ENCODE measurements around the gene CKAP4.

The CKAP4 gene

DNA sequence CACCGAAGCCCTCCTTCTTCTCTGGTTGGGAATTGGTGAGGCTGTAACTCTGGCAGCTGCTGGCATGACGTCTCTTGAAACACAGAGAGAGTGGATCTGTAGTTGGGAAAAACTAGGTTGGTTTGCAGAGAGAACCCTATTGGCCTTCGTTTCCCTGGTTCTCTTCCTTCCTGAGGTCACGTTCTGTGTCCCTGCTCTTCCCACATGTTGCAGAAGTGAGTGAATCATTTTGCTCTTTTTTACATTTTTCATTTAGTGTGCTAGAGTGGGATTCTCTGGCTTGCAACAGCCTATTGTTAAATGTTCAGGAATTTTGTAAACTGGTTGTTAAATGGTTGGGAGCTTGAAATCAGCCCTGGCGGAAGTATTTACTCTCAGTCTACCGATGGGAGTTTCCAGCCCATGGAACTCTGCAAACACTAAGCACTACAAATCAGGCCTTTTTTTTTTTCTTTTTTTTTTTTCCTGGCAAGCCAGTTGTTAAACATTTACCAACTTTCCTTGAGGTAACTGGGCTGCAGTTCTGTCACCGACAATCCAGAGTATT, 26.8 kb upstream of the CKAP4 start:
- DNase-seq (ENCODE audit: low read depth, low spot score), result no peak

DNA sequence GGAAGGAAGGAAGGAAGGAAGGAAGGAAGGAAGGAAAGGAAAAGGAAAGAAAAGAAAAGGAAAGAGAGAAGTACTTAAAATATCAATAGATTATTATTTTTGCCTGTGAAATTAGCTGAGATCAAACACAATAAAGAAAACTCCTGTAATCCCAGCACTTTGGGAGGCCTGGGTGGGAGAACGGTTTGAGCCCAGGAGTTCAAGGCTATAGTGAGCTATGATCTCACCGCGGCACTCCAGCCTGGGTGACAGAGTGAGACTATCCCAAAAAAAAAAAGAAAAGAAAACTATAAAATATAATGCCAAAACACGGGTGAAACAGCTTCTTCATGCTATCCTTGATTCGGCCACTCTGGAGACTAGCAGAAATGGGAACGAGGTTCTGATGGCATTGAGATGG, 26.2 kb upstream of the CKAP4 start:
- no peak for DNase-seq (ENCODE audit: low read depth, low spot score)

DNA sequence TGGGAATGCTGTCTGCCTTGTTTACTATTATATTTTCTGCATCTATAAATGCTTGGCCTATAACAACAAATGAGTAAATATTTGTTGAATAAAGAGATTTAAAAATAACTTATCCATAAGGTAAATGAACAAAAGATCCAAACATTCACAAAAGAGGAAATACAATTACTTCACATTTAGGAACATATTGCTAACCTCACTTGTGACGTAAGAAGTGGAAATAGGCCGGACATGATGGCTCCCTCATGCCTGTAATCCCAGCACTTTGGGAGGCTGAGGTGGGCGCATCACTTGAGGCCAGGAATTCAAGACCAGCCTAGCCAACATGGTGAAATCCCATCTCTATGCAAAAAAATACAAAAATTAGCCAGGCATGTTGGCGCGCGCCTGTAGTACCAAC, 25.7 kb upstream of the CKAP4 start:
- DNase-seq (ENCODE audit: low read depth, low spot score), result no peak

DNA sequence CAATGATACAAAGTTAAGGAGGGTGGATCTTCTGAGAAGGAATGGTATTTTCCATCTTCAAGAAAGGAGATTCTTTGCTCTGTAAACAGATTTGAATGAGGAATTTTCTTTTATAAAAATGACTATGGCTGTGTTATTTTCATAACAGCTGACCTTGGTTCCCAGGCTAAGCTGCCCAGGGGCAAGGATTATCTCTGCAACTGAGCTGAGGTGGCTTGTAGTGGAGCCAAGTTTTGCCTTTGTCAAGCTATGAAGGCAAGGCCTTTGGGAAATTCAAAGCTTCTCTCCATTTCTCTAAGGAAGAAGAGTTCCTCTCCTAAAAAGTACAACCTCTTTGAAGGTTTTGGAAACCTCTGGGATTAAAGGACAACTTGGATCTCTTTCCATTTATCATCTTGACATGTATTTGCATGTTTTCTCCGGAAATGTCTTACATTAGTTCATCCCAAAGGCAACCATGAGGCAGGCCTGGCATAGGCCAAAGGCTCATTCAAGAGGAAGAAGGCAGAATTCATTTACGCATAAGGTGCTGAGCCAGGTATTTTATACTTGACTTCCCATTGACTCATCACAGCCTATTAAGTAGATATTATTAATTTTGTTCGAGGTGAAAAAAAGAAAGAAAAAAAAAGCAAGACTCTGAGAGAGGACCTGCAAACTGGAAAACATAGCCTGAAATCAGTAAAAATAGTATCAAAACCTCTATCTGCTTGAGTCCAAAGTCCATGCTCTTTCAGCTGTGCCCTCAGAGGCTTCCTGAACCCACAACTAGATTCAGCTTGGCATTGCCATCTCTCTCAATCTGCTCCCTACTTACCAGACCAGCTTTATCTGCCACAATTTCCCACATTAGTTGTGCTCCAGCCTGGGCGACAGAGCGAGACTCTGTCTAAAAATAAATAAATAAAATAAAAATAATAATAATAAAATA, 24.0 kb upstream of the CKAP4 start:
- no peak for DNase-seq (ENCODE audit: low read depth, low spot score)

DNA sequence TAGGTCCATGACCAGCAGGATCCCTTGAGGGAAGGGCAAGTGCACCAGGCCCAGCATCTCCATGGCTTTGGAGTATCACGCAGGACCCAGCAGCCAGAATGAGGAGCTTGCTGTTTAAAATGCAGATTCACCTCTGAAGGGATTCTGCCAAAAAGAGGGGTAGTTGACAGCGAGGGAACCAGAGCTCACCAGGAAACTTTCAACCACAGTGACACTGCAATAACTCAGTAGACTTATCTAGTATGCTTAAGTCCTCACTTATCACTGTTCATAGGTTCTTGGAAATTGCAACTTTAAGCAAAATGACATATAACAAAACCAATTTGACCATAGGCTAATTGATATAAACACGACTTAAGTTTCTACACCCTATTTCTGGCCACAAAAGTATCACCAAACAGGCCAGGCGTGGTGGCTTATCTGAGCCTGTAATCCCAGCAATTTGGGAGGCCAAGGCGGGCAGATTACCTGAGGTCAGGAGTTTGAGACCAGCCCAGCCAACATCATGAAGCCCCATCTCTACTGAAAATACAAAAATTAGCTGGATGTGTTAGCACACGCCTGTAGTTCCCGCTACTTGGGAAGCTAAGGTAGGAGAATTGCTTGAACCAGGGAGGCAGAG, 21.4 kb upstream of the CKAP4 start:
- DNase-seq (ENCODE audit: low read depth, low spot score), result no peak

DNA sequence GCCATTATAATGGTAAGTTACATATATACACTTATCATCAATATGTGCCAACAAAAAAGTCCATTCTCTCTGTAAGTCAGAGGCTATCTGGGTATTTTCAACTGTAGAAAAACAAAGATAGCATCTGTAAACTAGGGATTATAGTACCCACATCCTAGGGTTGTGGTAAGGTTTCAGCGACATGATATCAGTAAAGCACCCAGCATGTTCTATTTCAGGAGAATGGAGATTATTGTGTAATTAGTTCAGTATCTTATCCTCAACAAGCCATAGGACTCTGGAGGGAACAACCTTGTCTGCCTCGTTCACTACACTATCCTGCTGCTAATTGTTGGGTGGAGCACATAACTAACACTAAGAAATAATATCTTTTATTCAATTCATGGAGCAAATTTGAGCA, 19.7 kb upstream of the CKAP4 start:
- DNase-seq (ENCODE audit: low read depth, low spot score), result no peak

DNA sequence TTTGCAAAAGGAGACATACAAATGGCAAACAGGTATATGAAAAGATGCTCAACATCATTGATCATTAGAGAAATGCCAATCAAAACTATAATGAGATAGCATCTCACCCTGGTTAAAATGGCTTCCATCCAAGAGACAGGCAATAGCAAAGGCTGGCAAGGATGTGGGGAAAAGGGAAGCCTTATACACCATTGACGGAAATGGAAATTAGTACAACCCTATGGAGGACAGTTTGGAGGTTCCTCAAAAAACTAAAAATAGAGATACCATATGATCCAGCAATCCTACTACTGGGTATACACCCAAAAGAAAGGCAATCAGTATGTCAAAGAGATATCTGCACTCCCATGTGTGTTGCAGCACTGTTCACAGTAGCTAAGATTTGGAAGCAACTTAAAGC, 17.3 kb upstream of the CKAP4 start:
- DNase-seq (ENCODE audit: low read depth, low spot score), result no peak

DNA sequence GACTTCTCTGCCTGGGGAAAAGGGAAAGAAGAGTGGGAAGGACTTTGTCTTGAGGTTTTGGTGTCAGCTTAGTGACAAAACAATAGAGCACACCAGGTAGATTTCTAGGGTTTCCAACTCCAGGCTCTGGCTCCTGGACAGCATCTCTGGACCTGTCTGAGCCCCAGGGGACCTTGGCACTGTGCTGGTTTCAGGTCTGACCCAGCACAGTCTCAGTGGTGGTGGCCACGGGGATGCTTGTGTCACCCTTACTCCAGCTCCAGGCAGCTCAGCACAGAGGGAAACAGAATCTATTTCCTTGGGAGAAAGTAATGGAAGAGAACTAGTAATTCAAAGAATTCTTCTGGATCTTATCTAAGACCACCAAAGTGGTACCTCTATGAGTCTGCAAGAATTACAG, 11.1 kb upstream of the CKAP4 start:
- no peak for DNase-seq (ENCODE audit: low read depth, low spot score)

DNA sequence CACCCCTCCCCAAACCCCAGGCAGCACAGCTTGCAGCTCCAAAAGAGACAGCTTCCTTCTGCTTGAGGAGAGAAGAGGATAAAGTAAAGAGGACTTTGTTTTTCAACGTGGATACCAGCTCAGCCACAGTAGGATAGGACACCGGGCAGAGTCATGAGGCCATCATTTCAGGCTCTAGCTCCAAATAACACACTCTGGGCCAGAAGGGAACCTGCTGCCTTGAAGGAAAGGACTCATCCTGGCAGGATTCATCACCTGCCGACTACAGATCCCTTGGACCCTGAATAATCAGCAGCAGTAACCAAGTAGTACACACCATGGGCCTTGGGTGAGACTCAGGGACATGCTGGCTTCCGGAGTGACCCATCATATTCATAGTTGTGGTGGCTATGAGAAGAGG, 10.4 kb upstream of the CKAP4 start:
- no peak for DNase-seq (ENCODE audit: low read depth, low spot score)

DNA sequence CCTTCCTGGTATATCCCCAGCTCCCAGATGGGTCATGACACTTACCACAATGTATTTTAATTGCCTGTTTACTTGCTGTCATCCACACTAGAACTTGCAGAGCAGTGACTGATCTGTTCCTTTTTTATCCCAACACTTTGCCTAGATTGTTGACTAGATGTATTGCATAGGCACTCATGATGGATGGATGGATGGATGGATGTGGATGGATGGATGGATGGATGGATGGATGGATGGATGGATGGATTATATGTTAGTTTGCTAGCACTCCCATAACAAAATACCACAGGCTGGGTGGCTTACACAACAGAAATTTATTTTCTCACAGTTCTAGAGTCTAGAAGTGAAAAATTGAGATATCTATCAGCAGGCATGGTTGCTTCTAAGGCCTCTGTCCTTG, 8.7 kb upstream of the CKAP4 start:
- DNase-seq (ENCODE audit: low read depth, low spot score), result no peak

DNA sequence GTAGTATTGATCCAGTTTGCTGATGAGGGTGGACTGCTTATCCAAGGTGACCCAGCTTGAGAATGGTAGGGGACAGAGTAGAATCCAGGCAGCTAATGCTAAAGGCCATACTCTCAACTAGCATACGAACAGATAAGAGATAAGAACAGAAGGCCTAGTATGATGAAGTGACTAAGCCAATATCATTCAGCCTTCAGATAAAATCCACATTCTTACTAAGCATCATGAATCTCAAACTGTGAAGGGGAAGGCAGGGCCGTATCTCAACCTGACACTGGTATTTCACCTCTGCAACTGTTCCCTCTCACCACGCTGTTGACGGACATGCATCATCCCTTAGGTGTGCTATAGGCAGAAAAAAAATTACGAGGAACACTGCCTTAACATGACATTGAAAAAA, 8.1 kb upstream of the CKAP4 start:
- no peak for DNase-seq (ENCODE audit: low read depth, low spot score)

DNA sequence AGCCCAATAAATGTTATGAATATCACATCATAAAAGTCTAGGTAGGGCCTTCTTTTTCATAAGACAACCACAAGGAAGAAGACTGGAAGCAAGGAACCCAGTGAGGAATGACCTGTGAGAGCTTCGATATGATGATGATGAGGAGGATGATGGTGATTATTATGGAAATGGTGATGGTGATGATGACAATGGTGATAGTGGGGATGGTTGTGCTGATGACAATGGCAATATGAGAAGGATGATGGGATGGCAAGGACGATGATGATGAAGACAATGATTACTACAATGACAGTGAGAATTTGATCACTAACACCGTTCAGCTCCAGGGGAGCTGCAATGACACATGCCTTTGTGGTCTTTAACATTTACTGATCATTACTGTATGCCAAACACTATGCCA, 7.7 kb upstream of the CKAP4 start:
- DNase-seq (ENCODE audit: low read depth, low spot score), result no peak

DNA sequence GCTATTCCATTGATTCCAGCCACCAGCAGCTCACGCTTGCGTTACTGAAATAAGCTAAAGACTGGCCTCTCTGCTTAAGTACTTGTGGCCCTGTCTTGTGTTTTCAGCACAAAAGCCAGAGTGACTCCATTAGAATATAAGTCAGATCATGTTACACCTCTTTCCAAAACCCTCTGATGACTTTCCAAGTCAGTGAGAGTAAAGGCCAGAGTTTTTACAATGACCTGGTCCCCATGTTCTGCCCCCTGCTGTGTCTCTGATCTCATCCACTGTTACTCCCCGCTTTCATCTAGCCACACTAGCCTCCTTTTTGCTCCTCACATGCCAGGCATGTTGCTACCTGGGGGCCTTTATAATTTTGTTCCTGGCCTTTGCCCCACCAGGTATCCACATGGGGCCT, 6.9 kb upstream of the CKAP4 start:
- DNase-seq (ENCODE audit: low read depth, low spot score), result no peak

DNA sequence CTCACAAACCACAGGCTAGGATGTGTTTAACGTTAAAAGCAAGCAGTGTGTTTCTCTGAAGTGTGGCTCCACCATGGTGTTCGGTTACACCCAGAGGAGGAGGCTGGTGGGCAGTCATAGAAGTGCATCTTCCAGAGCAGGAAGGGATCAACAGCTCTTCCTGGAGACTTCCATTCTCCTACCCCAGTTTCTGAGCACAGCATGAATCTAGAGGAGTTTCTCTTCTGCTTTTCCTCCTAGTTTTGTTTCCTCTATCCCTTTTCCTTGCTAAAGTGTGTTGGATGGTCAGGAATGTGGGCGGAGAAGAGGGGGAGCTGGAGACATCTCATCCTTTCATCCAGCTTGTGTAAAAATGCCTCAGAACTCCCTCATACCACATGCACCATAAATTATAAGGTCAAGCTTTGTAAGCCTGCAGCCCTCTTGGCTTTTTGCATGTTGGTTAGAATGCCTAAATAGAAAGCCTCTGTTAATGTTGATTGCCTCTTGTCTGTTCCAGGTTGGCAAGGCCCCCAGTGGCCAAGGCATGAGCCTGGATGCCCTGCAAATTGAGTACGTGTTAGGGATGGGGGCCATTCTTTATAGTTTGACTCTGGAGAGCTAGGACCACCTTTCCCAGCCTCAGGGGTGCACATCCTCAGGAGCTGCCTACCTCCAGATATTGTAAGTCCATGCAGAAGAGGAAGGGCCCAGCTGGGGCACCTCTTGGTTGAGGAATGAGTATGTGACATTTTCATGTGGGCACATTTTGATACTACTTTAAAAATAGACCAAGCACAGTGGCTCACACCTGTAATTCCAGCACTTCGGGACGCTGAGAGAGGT, 4.0 kb upstream of the CKAP4 start:
- no peak for DNase-seq (ENCODE audit: low read depth, low spot score)

DNA sequence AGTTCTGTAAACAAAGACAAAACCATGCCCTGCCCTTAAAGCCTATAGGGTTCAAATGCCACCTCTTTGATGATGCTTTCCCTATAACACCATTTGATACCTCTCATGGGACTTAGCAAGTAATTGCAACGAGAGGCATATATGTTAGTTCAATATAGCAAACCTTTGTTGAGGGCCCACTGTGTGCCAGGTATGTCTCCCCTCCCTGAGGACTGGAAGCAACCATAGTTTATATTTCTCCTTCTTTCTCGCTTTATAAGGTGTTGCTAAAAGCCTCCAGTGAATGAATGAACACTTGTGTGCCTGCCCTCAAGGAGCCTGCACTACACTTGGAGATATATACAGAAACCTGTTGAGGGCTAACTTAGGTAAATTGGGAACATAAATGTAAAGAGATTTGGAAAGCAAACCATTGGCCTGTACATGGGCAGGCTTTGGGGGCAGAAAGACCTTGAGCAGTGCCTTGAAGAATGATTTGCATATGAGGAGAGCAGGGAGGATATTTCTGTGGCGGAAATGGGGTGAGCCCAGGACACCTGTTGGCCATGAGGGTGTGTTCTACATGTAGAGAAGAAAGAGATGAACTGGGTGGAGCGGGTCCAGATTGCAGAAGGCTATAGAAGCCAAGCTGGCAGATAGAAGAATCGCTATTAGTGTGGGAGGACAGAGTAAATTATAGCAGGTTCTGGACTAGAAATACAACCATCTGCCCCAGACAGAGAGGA, 1.8 kb upstream of the CKAP4 start:
- no peak for DNase-seq (ENCODE audit: low read depth, low spot score)

DNA sequence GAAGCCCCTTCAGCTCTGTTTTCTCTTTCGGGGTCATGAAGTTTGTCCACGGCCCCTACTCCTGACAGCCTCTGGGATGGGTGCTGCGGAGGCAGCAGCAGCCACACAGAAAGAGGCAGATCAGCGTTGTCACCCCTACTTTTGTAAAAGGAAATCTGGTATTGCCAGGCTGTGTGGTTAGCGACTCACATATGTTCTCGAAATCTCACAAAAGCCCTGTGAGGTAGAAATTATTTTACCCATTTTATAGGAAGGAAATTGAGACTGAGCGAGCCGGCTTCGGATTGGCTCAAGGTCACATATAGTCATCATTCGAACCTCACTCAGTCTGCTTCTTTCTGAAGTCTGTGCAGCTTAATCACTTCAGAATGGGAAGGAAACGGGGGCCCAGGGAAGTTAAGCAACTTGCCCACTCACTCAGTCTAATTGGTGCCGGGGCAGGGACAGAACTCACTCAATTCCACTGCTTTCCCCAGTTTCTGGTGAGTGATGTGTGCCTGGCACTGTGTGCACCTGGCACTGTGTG, 1.1 kb upstream of the CKAP4 start:
- no peak for DNase-seq (ENCODE audit: low read depth, low spot score)

DNA sequence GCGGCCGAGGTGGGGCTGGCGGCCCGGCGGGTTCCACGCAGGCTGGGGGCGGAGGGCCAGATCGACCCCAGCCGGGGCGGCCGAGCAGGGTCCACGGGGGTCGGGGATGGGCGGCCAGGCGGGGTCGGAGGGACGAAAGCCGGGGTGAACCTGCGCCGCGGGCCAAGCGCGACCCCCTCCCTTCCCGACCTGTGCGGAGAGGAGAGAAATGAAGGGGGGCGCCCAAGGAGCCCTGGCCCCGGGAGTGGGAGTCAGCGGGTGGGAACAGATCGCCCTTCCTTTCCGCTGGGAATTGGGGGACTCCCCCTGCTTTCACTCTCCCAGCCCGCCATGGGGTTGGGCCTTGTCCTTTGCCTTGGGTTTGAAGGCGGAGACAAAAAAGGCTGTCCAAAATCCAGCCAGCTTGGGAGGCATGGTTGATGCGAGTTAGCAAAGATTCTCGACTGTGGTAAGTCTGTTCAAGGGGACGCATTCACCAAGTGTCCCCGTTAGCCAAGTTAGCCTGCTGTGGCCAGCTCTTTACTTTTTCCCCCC, 559 bp upstream of the CKAP4 start:
- DNase-seq (ENCODE audit: low read depth, low spot score), result no peak

DNA sequence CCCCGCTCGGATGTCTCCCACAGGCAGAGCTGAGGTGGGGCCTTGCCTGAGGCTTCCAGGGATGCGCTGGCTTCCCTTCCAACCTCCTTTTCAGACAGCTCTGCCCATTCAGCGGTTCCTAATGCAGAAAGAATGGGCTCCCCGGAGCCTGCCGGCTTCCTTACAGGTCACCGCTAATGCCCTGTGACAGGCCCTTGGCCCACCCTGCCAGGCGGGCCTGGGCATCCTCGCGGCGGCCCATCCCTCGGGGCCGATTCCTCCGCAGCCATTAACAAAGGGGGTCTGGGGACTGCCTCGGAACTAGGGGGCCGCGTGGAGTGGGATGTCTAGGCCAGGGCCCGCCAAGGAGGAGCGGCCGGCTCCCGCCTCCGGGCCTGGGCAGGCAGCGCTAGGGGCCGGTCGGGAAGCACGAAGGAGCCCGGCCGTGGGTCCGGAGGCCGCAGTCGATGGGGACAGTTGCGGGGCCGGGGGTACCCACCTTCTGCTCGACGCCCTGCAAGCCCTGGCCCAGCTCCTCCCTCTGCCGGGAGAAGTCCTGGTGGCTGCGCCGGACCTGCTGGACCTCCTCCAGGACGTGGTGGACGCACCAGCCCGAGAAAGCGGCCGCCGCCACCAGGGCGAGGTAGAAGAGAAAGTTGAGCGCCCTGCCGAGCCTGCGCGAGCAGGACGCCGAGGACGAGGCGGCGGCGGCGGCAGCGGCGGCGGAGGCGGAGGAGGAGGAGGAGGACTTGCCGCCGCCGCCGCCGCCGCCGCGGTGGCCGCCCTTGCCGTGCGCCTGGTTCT, 738 bp downstream of the CKAP4 start:
- no peak for DNase-seq (ENCODE audit: low read depth, low spot score)

DNA sequence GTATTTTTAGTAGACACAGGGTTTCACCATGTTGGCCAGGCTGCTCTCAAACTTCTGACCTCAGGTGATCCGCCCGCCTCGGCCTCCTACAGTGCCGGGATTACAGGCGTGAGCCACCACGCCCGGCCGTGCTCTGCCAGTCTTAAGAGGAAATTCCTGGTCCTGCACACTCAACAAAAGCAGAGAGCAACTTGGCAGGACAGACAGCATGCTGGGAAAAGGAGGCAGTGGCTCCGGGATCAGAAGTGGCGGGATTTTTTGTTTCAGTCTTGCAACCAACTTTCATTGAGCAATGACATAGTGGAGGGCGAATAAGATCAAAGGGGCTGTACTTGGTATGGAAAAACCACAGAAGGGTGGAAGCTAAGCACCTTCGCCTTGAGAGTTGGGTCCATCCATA, 2.1 kb downstream of the CKAP4 start:
- no peak for DNase-seq (ENCODE audit: low read depth, low spot score)

DNA sequence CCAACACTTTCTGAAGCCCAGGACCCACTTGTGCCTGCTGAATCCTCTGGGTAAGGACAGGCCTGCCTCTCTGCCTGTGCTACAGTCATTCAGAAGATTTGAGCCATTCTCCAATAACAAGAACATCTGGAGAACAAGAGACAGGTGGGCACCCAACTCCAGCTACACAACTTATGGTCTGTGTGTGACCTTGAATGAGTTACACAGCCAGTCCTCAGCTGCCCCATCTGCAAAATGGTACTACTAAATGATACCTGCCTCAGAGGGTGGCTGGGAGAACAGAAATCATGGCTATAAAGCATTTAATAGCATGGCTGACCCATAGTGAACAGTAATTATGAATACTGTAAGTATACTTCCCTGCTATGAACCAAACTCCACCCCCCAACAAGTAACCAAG, 4.2 kb downstream of the CKAP4 start:
- DNase-seq (ENCODE audit: low read depth, low spot score), result no peak

Data from brain pericyte (primary cell).